GM23248 (cell line): ENCODE measurements around the gene RHO. TPM values are rescaled to one million over a fixed set of nuclear protein-coding genes. Genes with fewer than 3 reads are reported as not detected.
A peak's percentile ranks its signal among the peaks of the same experiment; 100 is the strongest.

Experiments
- DNase-seq: peaks from one replicate; pipeline ENCODE4 v3.0.0-alpha.2; 2015
- H2AFZ ChIP-seq: fragments of 200-600 bp; sonication (generic); 2 replicates; pipeline ENCODE4 v1.6.1; 2016; ENCODE audit warnings: antibody characterized with exemption
- H3F3A ChIP-seq: fragments of 200-600 bp; sonication (generic); 2 replicates; pipeline ENCODE4 v1.6.1; 2016; ENCODE audit warnings: mild to moderate bottlenecking, antibody characterized with exemption, mixed run types; ENCODE audit not compliant: insufficient read depth
- H3K27ac ChIP-seq: fragments of 200-600 bp; sonication (generic); 2 replicates; pipeline ENCODE4 v1.5.1; 2016; ENCODE audit warnings: mild to moderate bottlenecking
- H3K27me3 ChIP-seq: fragments of 200-600 bp; sonication (generic); replicated peaks from 2 replicates; pipeline ENCODE4 v1.6.1; 2016; ENCODE audit warnings: mild to moderate bottlenecking; ENCODE audit not compliant: insufficient read depth
- H3K36me3 ChIP-seq: fragments of 200-600 bp; sonication (generic); 2 replicates; pipeline ENCODE4 v1.6.1; 2016; ENCODE audit warnings: low read depth, mild to moderate bottlenecking
- H3K4me1 ChIP-seq: fragments of 200-600 bp; sonication (generic); 2 replicates; pipeline ENCODE4 v1.6.1; 2016; ENCODE audit warnings: mild to moderate bottlenecking; ENCODE audit not compliant: insufficient read depth
- H3K4me2 ChIP-seq: fragments of 200-600 bp; sonication (generic); one replicate; pipeline ENCODE4 v1.6.1; 2016; ENCODE audit warnings: mild to moderate bottlenecking; ENCODE audit not compliant: unreplicated experiment
- H3K4me3 ChIP-seq: fragments of 200-600 bp; sonication (generic); 2 replicates; pipeline ENCODE4 v1.5.1; 2016; ENCODE audit warnings: mild to moderate bottlenecking
- H3K79me2 ChIP-seq: fragments of 200-600 bp; sonication (generic); 2 replicates; pipeline ENCODE4 v1.6.1; 2016; ENCODE audit warnings: mild to moderate bottlenecking; ENCODE audit not compliant: insufficient read depth
- H3K9ac ChIP-seq: fragments of 200-600 bp; sonication (generic); 2 replicates; pipeline ENCODE4 v1.6.1; 2016; ENCODE audit warnings: mild to moderate bottlenecking
- H3K9me2 ChIP-seq: fragments of 200-600 bp; sonication (generic); 2 replicates; pipeline ENCODE4 v1.6.1; 2016; ENCODE audit warnings: mixed run types, mild to moderate bottlenecking, moderate library complexity; ENCODE audit not compliant: insufficient read depth
- H3K9me3 ChIP-seq: fragments of 200-600 bp; sonication (generic); one replicate; pipeline ENCODE4 v1.6.1; 2017; ENCODE audit warnings: low read depth
- H4K20me1 ChIP-seq: fragments of 200-600 bp; sonication (generic); 2 replicates; pipeline ENCODE4 v1.6.0; 2016; ENCODE audit not compliant: insufficient read depth
- EZH2 ChIP-seq: fragments of 200-600 bp; sonication (generic); IDR thresholded peaks from 2 replicates; pipeline ENCODE4 v1.6.1; 2018; ENCODE audit warnings: antibody characterized with exemption, mild to moderate bottlenecking; ENCODE audit not compliant: insufficient read depth, poor library complexity, severe bottlenecking
- EZH2phosphoT487 ChIP-seq: fragments of 200-600 bp; sonication (generic); IDR thresholded peaks from 2 replicates; pipeline ENCODE4 v1.6.1; 2018; ENCODE audit warnings: antibody characterized with exemption, moderate library complexity, mild to moderate bottlenecking, low read depth; ENCODE audit not compliant: insufficient read depth
- WGBS, 2 experiments: methylation state at CpG; one replicate each; pipeline ENCODE4 v1.1.6; 2015 to 2017; ENCODE audit warnings: low lambda C conversion rate in 2 of 2, low coverage in 1 of 2; ENCODE audit errors: missing lambda C conversion rate in 2 of 2; 5-methylcytosine and 5-hydroxymethylcytosine counted together
- in situ Hi-C: fragments of 300-500 bp; cut with MboI; formaldehyde crosslinking; loops from 2 replicates; pipeline ENCODE4 v1.15.0; 2020
- polyA plus RNA-seq: library from polyadenylated mRNA; unstranded; fragments of >200 nt; fragmentation: Nextera tagmentation; extraction: Ambion mirVana; gene quantifications from 2 replicates; pipeline ENCODE4 v1.2.1, GENCODE V29; 2016
- total RNA-seq: library from RNA; depleted of rRNA; stranded (reverse); fragments of >200 nt; shearing (Covaris generic); gene quantifications from 2 replicates; pipeline ENCODE4 v1.2.3, GENCODE V29; 2014

RHO gene
- total and polyA plus RNA-seq, 2 experiments from 2014 or later = not detected

GRCh38 chr3:129526121-129526900 lies 2.1 kb upstream of the RHO start:
- in situ Hi-C loops = no loop called here
- Histone ChIP-seq H3K27me3 (no peaks in the 10 kb centered on the region), H3K9me3 (no peaks in the 10 kb centered on the region)

GRCh38 chr3:129527262-129527661 lies 1.2 kb upstream of the RHO start:
- no peaks in the 10 kb centered on the region for H3K9me3 ChIP-seq
- TF ChIP-seq EZH2 = no peak
- TF ChIP-seq EZH2phosphoT487 = no peak
- no peaks in the 10 kb centered on the region for H3K79me2 ChIP-seq
- H2AFZ ChIP-seq = no peak overlapping the region
- no peak overlapping the region for H3K4me2 ChIP-seq
- no peaks in the 10 kb centered on the region for H3K27me3 ChIP-seq
- no peaks in the 10 kb centered on the region for H3K36me3 ChIP-seq
- in situ Hi-C loops = no loop called here
- H3K9me2 ChIP-seq = no peaks in the 10 kb centered on the region
- peaks cover 9% of the 10 kb centered on the region; the same call in 1 of the 2 replicates for H3F3A ChIP-seq
- H3K27ac ChIP-seq = no peak overlapping the region
- no peak overlapping the region for H3K4me3 ChIP-seq
- H4K20me1 ChIP-seq = no peaks in the 10 kb centered on the region
- no peak for DNase-seq
- 0 out of 2 replicates have a peak, but pooled peaks cover 8% of the 10 kb centered on the region for H3K4me1 ChIP-seq
- H3K9ac ChIP-seq = no peak overlapping the region
- WGBS, 2 experiments = 84 to 89% methylated on average over 11 of the region's 11 CpGs

More at GRCh38 chr3:129526121-129526900, 2.1 kb upstream of the RHO start:
- Histone ChIP-seq H3K4me1 (0 out of 2 replicates have a peak, but pooled peaks cover 8% of the 10 kb centered on the region), H4K20me1 (no peaks in the 10 kb centered on the region), H3K9me2 (no peaks in the 10 kb centered on the region), H2AFZ (no peak overlapping the region), H3K27ac (no peak overlapping the region), H3K36me3 (no peaks in the 10 kb centered on the region), H3K4me2 (no peak overlapping the region), H3K9ac (no peak overlapping the region), H3K79me2 (no peaks in the 10 kb centered on the region), H3F3A (peaks cover 9% of the 10 kb centered on the region; the same call in 1 of the 2 replicates), H3K4me3 (no peak overlapping the region)
- 73 to 83% methylated on average over 9 to 12 of the region's 12 CpGs for WGBS, 2 experiments
- TF ChIP-seq EZH2phosphoT487 (no peak), EZH2 (no peak)
- DNase-seq = peak; percentile 11

GRCh38 chr3:129529436-129530210 lies 1.2 kb downstream of the RHO start:
- Histone ChIP-seq H3F3A (peaks cover 7% of the 10 kb centered on the region; the same call in 1 of the 2 replicates), H3K4me1 (0 out of 2 replicates have a peak, but pooled peaks cover 8% of the 10 kb centered on the region), H3K9me3 (no peaks in the 10 kb centered on the region), H4K20me1 (no peaks in the 10 kb centered on the region), H3K4me3 (no peak overlapping the region), H3K79me2 (no peaks in the 10 kb centered on the region), H2AFZ (no peak overlapping the region; the same call in 1 of the 2 replicates), H3K9ac (no peak overlapping the region), H3K27me3 (no peaks in the 10 kb centered on the region), H3K27ac (no peak overlapping the region), H3K4me2 (no peak overlapping the region), H3K9me2 (no peaks in the 10 kb centered on the region), H3K36me3 (no peaks in the 10 kb centered on the region)
- 66 to 69% methylated on average over 12 of the region's 12 CpGs for WGBS, 2 experiments
- DNase-seq = no peak
- in situ Hi-C loops = no loop called here
- no peak for TF ChIP-seq EZH2phosphoT487
- TF ChIP-seq EZH2 = no peak

GRCh38 chr3:129530251-129530791 lies 1.9 kb downstream of the RHO start:
- 0 out of 2 replicates have a peak, but pooled peaks cover 5% of the 10 kb centered on the region for H3F3A ChIP-seq
- no peaks in the 10 kb centered on the region for H3K79me2 ChIP-seq
- H3K4me1 ChIP-seq = 0 out of 2 replicates have a peak, but pooled peaks cover 8% of the 10 kb centered on the region
- no peak overlapping the region for H3K4me3 ChIP-seq
- H3K9ac ChIP-seq = no peak overlapping the region
- TF ChIP-seq EZH2phosphoT487 (no peak), EZH2 (no peak)
- H3K9me3 ChIP-seq = no peaks in the 10 kb centered on the region
- H3K4me2 ChIP-seq = no peak overlapping the region
- H3K27ac ChIP-seq = no peak overlapping the region
- 52 to 57% methylated on average over 6 of the region's 6 CpGs for WGBS, 2 experiments
- no peaks in the 10 kb centered on the region for H4K20me1 ChIP-seq
- no peaks in the 10 kb centered on the region for H3K27me3 ChIP-seq
- H3K36me3 ChIP-seq = no peaks in the 10 kb centered on the region
- no peaks in the 10 kb centered on the region for H3K9me2 ChIP-seq
- DNase-seq = peak; percentile 46
- no peak overlapping the region; the same call in 1 of the 2 replicates for H2AFZ ChIP-seq
- in situ Hi-C loops = no loop called here
